T-cell (primary cell): ENCODE measurements around the gene AMZ2. TPM values are rescaled to one million over a fixed set of nuclear protein-coding genes. Genes with fewer than 3 reads are reported as not detected.
"Not testable (repeated sequence)": the region's sequence is repeated elsewhere in the genome, so short reads cannot be mapped to it uniquely, and the experiment has no call there.

Source experiments
- ATAC-seq, 4 experiments: fragments of 200-7000 bp in 3 of 4; fragments of 150-1000 bp in 1 of 4; cut with Tn5 transposase; replicated peaks in 1 of 4; 1 replicate in 3 of 4; 2 replicates in 1 of 4; pipeline ENCODE4 v1.10.0; 2021; ENCODE audit warnings: moderate library complexity in 3 of 4, mild to moderate bottlenecking in 2 of 4, moderate number of reproducible peaks in 1 of 4
- CTCF ChIA-PET, 2 donors: fragments of 300-600 bp; sonication (Branson Sonifier 250); formaldehyde crosslinking; loops; one replicate each; lab custom pipeline; 2022; ENCODE audit warnings: antibody characterized with exemption in 2 of 2; lab: Charles Lee
- POLR2A ChIA-PET, 2 donors: fragments of 300-600 bp; sonication (Branson Sonifier 250); formaldehyde crosslinking; loops; one replicate each; lab custom pipeline; 2022; ENCODE audit warnings: antibody characterized with exemption in 2 of 2; lab: Charles Lee
- DNase-seq, 35 experiments: peaks; one replicate each; pipeline versions ENCODE4 v3.0.0 to v3.0.0-alpha.2; 2013 to 2023
- H3K27ac ChIP-seq: one replicate; pipeline ENCODE4 v1.5.1; 2013; ENCODE audit warnings: low read length
- H3K27me3 ChIP-seq, 2 experiments: replicated peaks in 1 of 2; 1 replicate in 1 of 2; 2 replicates in 1 of 2; pipeline versions ENCODE4 v1.6.1 to v1.7.0; 2013; ENCODE audit warnings: low read length in 1 of 2, mixed read lengths in 1 of 2; ENCODE audit not compliant: control insufficient read depth in 2 of 2, insufficient read depth in 2 of 2; ENCODE audit errors: extremely low read depth in 1 of 2
- H3K36me3 ChIP-seq, 2 donors: 1 replicate in 1 of 2; 2 replicates in 1 of 2; pipeline versions ENCODE4 v1.6.1 to v1.7.0; 2013; ENCODE audit warnings: low read length in 1 of 2; ENCODE audit not compliant: control insufficient read depth in 2 of 2, insufficient read depth in 1 of 2; ENCODE audit errors: extremely low read depth in 1 of 2
- H3K4me1 ChIP-seq, 2 experiments: 1 replicate in 1 of 2; 2 replicates in 1 of 2; pipeline versions ENCODE4 v1.6.1 to v1.7.0; 2013; ENCODE audit warnings: low read length in 2 of 2, mixed read lengths in 1 of 2; ENCODE audit not compliant: insufficient read depth in 2 of 2, control insufficient read depth in 1 of 2; ENCODE audit errors: extremely low read depth in 1 of 2
- H3K4me3 ChIP-seq, 2 donors: 1 replicate in 1 of 2; 2 replicates in 1 of 2; pipeline versions ENCODE4 v1.5.1 to v1.7.0; 2013; ENCODE audit warnings: mild to moderate bottlenecking in 2 of 2, low read length in 1 of 2, moderate library complexity in 1 of 2; ENCODE audit not compliant: control insufficient read depth in 1 of 2; ENCODE audit errors: extremely low read depth in 1 of 2
- H3K9me3 ChIP-seq: 2 replicates; pipeline ENCODE4 v1.7.0; 2013
- H3K27ac Mint-ChIP-seq, 2 donors: one replicate each; pipeline ENCODE4 v1.8.0; 2020 to 2021; ENCODE audit warnings: mild to moderate bottlenecking in 2 of 2, mixed read lengths in 2 of 2
- H3K27me3 Mint-ChIP-seq, 2 donors: one replicate each; pipeline ENCODE4 v1.8.0; 2021 to 2022; ENCODE audit warnings: mixed read lengths in 2 of 2
- H3K36me3 Mint-ChIP-seq: one replicate; pipeline ENCODE4 v1.8.0; 2021; ENCODE audit warnings: mixed read lengths
- H3K4me1 Mint-ChIP-seq, 3 donors: one replicate each; pipeline ENCODE4 v1.8.0; 2020 to 2022; ENCODE audit warnings: mixed read lengths in 3 of 3, mild to moderate bottlenecking in 1 of 3
- H3K4me3 Mint-ChIP-seq, 3 donors: one replicate each; pipeline ENCODE4 v1.8.0; 2020 to 2022; ENCODE audit warnings: mild to moderate bottlenecking in 3 of 3, mixed read lengths in 3 of 3, moderate library complexity in 3 of 3
- H3K9me3 Mint-ChIP-seq, 3 donors: one replicate each; pipeline ENCODE4 v1.8.0; 2020 to 2022; ENCODE audit warnings: mixed read lengths in 3 of 3
- WGBS: methylation state at CpG from one replicate; pipeline ENCODE4 v1.1.5; 2013; ENCODE audit warnings: missing lambda C conversion rate; ENCODE audit not compliant: insufficient coverage; 5-methylcytosine and 5-hydroxymethylcytosine counted together
- total RNA-seq, 35 experiments: library from RNA in 6 of 35; stranded (reverse) in 6 of 35; fragments of 120-200 nt in 1 of 35; gene quantifications; one replicate each; pipeline versions ENCODE4 v1.2.1 to v1.2.4 and lab custom pipeline; 2013 to 2026

The AMZ2 gene
- total RNA-seq, 5 donors from 2014 or later (not counting 1 experiment from before 2014, with no cell fraction given) = 50.9 to 81.8 (median 60.5) TPM

DNA sequence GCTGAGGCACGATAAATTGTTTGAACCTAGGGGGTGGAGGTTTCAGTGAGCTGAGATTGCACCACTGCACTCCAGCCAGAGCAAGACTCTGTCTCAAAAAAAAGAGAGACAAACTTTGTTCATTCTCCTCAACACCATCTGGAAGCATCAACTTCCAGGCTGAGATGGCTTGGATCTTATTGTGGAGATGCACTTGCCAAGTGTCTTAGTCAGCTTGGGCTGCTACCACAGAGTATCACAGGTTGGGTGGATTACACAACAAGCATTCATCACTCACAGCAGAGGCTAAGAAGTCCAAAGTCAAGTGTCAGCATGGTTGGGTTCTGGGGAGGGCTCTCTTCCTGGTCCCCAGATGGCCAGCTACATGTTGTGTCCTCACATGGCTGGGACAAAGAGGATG lies 15.1 kb upstream of the AMZ2 start:
- DNase-seq, H3K27ac ChIP-seq, ATAC-seq, H3K9me3 Mint-ChIP-seq, H3K9me3 ChIP-seq, H3K4me3 ChIP-seq, H3K27me3 Mint-ChIP-seq, H3K36me3 ChIP-seq, POLR2A ChIA-PET, H3K27me3 ChIP-seq, H3K4me3 Mint-ChIP-seq: not testable (repeated sequence)
- peaks cover 12% of the 10 kb centered on the region for H3K36me3 Mint-ChIP-seq
- CTCF ChIA-PET = interaction anchor here in 1 of 2 donors (0.6 kb wide), 1 partner anchor 9 kb away, joined by 14 read pairs; no protein-coding TSS in a partner anchor
- H3K4me1 Mint-ChIP-seq = peaks cover 26 to 48% (median 39%) of the 10 kb centered on the region in 3 donors
- peak overlapping the region; percentile 31 to 61 for H3K27ac Mint-ChIP-seq
- WGBS = no CpG with 5 or more reads among the region's 1 CpG
- peaks cover under 1 to 43% of the 10 kb centered on the region in 2 experiments for H3K4me1 ChIP-seq

DNA sequence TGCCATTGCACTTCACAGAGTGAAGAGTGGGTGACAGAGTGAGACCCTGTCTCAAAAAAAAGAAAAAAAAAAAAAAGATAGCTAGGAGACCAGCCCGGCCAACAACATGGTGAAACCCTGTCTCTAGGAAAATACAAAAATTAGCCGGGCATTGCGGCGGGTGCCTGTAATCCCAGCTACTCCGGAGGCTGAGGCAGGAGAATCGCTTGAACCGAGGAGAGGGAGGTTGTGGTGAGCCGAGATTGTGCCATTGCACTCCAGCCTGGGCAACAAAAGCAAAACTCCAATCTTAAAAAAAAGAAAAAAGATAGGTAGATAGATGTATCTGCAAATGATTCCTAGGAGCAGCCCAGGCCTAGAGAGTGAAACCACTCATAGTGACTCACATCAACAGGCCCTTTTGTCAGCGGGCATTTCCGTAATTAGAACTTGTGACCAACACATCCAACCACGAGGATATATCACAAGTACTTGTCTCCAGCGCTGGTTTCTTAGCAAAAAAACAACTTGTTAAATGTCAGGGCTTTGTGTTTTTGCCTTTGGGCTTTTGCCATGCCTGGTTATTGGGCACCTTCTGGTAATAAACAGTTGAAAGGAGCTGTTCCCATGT lies 13.0 kb upstream of the AMZ2 start:
- ATAC-seq (peak in 1 of 4 experiments; percentile 23), DNase-seq (peak in 23 of 35 experiments; percentile 21 to 81 (median 45))
- H3K9me3 Mint-ChIP-seq, H3K4me3 Mint-ChIP-seq, H3K27me3 ChIP-seq, H3K4me3 ChIP-seq, H3K36me3 ChIP-seq, H3K36me3 Mint-ChIP-seq, H3K9me3 ChIP-seq, H3K27me3 Mint-ChIP-seq: not testable (repeated sequence)
- 80% methylated on average over 2 of the region's 12 CpGs for WGBS
- Mint-ChIP-seq H3K4me1 (peaks cover 31 to 56% (median 49%) of the 10 kb centered on the region in 3 donors), H3K27ac (peak overlapping the region; percentile 79 to 89)
- POLR2A ChIA-PET = interaction anchor here in 1 of 2 donors (0.6 to 0.7 kb wide), 2 partner anchors 28 to 35 kb away, joined by 3 read pairs; no protein-coding TSS in a partner anchor
- H3K27ac ChIP-seq = peak overlapping the region; percentile 92
- peaks cover 19 to 60% of the 10 kb centered on the region in 2 experiments for H3K4me1 ChIP-seq
- CTCF ChIA-PET = interaction anchor here (0.6 to 0.9 kb wide), 3 partner anchors 10 to 380 kb away, joined by 3 read pairs; no protein-coding TSS in a partner anchor

DNA sequence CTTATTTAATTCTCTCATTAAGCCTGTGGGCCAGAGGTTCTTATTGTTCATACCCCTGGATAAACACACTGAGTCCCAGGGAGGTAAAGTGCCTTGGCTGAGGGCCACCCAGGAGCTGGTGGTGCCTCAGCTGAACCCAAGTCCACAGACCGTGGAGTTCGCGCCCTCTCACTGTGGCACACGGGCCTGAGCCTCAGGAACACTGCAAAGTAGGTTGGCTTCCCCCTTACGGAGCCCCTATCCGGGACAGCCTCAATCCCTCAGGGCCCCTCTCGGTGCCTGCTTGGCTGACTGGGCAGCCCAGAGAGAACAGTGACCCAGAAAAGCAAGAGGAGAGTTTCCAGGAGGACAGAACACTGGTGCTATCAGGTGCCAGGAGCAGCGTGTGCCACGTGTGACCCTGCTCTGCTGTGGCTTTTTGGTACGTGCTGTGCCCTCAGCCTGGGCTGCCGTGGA lies 12.5 kb upstream of the AMZ2 start:
- H3K9me3 Mint-ChIP-seq, ATAC-seq, H3K36me3 Mint-ChIP-seq, H3K27me3 ChIP-seq, H3K36me3 ChIP-seq, POLR2A ChIA-PET, H3K9me3 ChIP-seq, H3K27me3 Mint-ChIP-seq, H3K4me3 ChIP-seq: not testable (repeated sequence)
- H3K27ac ChIP-seq = peak overlapping the region; percentile 92
- CTCF ChIA-PET = interaction anchor here (0.5 to 0.6 kb wide), 2 partner anchors 22 to 214 kb away, joined by 3 read pairs; no protein-coding TSS in a partner anchor
- peak in 1 of 35 experiments; percentile 36 for DNase-seq
- H3K27ac Mint-ChIP-seq = peak overlapping the region; percentile 79 to 89
- peak overlapping the region in 1 of 3 donors; percentile 9 for H3K4me3 Mint-ChIP-seq
- peaks cover 19 to 62% of the 10 kb centered on the region in 2 experiments for H3K4me1 ChIP-seq
- peaks cover 36 to 61% (median 54%) of the 10 kb centered on the region in 3 donors for H3K4me1 Mint-ChIP-seq
- 64% methylated on average over 7 of the region's 11 CpGs for WGBS

DNA sequence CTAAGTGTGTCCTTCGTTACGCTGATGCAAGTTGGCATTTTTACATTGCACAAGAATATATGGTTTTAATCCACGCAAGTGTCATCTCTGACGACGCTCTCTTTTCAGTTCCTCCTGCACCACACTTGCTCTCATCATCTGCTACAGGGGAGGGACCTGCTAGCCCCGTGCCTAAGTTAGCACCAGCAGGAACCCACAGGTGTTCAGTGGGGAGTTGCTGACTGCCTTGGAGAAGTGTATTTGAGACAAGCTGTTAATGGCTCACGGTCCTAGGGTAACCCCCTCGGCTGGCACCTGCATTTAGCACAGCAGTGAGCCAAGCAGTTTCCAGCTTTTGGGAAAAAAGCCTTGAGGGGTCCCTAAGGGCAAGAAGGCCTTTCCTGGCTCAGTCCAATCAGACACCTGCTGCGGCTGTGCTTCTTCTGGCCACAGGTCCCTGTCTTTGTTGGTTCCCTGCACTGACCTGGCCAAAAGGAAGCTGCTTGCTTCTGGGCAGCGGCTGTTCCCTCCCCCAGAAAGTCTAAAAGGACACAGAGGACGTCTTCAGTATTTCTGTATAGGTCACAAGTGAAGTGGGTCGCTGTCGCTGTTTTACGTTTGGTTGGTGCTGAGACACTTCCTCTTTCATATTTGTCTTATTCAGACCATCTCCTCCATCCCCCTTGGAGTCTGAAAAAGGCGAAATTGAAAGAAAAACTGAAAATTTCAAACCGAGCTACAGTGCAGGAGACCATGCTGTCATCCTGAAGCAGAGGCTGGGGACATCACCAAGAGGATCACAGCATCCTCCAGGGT lies 10.3 kb upstream of the AMZ2 start:
- H3K36me3 ChIP-seq, H3K27me3 ChIP-seq, H3K36me3 Mint-ChIP-seq, H3K9me3 Mint-ChIP-seq, H3K9me3 ChIP-seq, H3K27me3 Mint-ChIP-seq: not testable (repeated sequence)
- Histone ChIP-seq H3K27ac (peak overlapping the region; percentile 98), H3K4me1 (peaks cover 19 to 62% of the 10 kb centered on the region in 2 experiments), H3K4me3 (peak overlapping the region; percentile 37 to 49)
- H3K4me1 Mint-ChIP-seq = peaks cover 38 to 73% (median 60%) of the 10 kb centered on the region in 3 donors
- DNase-seq (peak; percentile 30 to 80 (median 67)), ATAC-seq (peak; percentile 77 to 90 (median 79))
- CTCF ChIA-PET = interaction anchor here in 1 of 2 donors (0.7 to 2.1 kb wide), 7 partner anchors 10 to 221 kb away, joined by 3 to 9 read pairs (median 5); partner anchors contain the start of gene AMZ2
- WGBS = 9% methylated on average over 5 of the region's 16 CpGs
- peak overlapping the region; percentile 74 to 81 (median 77) for H3K4me3 Mint-ChIP-seq
- peak overlapping the region; percentile 96 to 98 for H3K27ac Mint-ChIP-seq
- POLR2A ChIA-PET = interaction anchor here (0.6 to 1.0 kb wide), 6 partner anchors 9 to 979 kb away, joined by 3 to 6 read pairs (median 4); partner anchors contain the start of gene AMZ2 (in 1 of the 2)

DNA sequence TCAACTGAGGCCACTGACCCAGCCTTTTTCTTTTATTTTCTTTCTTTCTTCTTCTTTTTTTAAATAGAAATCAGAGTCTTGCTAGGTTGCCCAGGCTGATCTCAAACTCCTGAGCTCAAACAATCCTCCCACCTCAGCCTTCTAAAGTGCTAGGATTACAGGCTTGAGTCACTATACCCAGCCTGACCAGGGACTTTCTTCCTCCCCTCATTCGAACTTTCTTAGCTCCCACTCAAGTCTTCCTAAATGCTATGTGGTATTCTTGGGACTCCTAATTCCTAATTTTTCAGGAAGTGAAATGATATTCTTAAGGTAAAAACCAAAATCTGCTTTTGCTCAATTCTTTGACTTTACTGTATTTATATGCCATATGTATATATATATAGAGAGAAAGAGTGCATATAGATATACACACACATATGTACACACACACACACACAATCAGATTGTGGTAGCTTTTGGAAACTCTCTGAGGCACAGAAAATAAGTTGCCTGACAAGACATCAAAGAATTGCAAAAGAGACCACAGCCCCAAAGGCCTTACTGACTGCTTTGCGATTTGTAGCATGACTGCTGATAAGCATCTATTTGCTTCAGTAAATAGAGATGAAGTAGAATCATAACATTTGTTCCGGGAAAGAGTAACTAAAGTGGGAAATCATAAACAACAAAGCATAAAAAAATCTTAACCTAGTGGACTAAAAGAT lies 9.5 kb upstream of the AMZ2 start:
- peaks cover 38 to 67% (median 57%) of the 10 kb centered on the region in 3 donors for H3K4me1 Mint-ChIP-seq
- Histone ChIP-seq H3K4me3 (peak overlapping the region; percentile 37 to 49), H3K36me3 (no peaks in the 10 kb centered on the region), H3K27me3 (no peaks in the 10 kb centered on the region), H3K9me3 (no peaks in the 10 kb centered on the region), H3K4me1 (peaks cover 19 to 58% of the 10 kb centered on the region in 2 experiments), H3K27ac (peak overlapping the region; percentile 98)
- ATAC-seq (peak; percentile 12 to 45 (median 36)), DNase-seq (peak in 12 of 35 experiments; percentile 20 to 70 (median 39))
- no CpG with 5 or more reads among the region's 3 CpGs for WGBS
- ChIA-PET CTCF (interaction anchor here in 1 of 2 donors (1.3 to 2.1 kb wide), 2 partner anchors 9 to 11 kb away, joined by 5 read pairs; partner anchors contain the start of gene AMZ2), POLR2A (interaction anchor here (0.6 to 0.8 kb wide), 4 partner anchors 9 to 980 kb away, joined by 3 to 6 read pairs (median 4); no protein-coding TSS in a partner anchor)
- H3K4me3 Mint-ChIP-seq = peak overlapping the region; percentile 74 to 81 (median 77)
- H3K9me3 Mint-ChIP-seq = no peaks in the 10 kb centered on the region
- H3K36me3 Mint-ChIP-seq = no peaks in the 10 kb centered on the region
- H3K27ac Mint-ChIP-seq = peak overlapping the region; percentile 96 to 98
- no peaks in the 10 kb centered on the region for H3K27me3 Mint-ChIP-seq
